DOHH2 (cell line): ENCODE results near the gene COPS7A.

Experiments
- H3F3A ChIP-seq: fragments of 200-600 bp; sonication (generic), shearing (Covaris generic); 2 replicates; pipeline ENCODE4 v1.6.0; 2016; ENCODE audit warnings: antibody characterized with exemption, mild to moderate bottlenecking; ENCODE audit not compliant: control insufficient read depth, insufficient read depth
- H3K27ac ChIP-seq: fragments of 200-600 bp; sonication (generic); 2 replicates; pipeline ENCODE4 v1.5.1; 2014; ENCODE audit warnings: low read depth, mild to moderate bottlenecking, low read length, moderate library complexity
- H3K27me3 ChIP-seq: fragments of 200-600 bp; sonication (generic); 2 replicates; pipeline ENCODE4 v1.6.1; 2014; ENCODE audit warnings: mild to moderate bottlenecking, low read length, mixed read lengths; ENCODE audit not compliant: control insufficient read depth
- H3K36me3 ChIP-seq: fragments of 200-600 bp; sonication (generic); 2 replicates; pipeline ENCODE4 v1.6.1; 2014; ENCODE audit warnings: mild to moderate bottlenecking, low read length, moderate library complexity, mixed read lengths; ENCODE audit not compliant: control insufficient read depth
- H3K4me1 ChIP-seq: fragments of 200-600 bp; sonication (generic); 2 replicates; pipeline ENCODE4 v1.6.1; 2014; ENCODE audit warnings: mild to moderate bottlenecking, low read length, mixed read lengths; ENCODE audit not compliant: control insufficient read depth
- H3K4me2 ChIP-seq: fragments of 200-600 bp; sonication (generic); 2 replicates; pipeline ENCODE4 v1.6.0; 2014; ENCODE audit warnings: mild to moderate bottlenecking, low read length, moderate library complexity
- H3K4me3 ChIP-seq: fragments of 200-600 bp; sonication (generic); 2 replicates; pipeline ENCODE4 v1.5.1; 2014; ENCODE audit warnings: mild to moderate bottlenecking, low read length, mixed read lengths
- H3K79me2 ChIP-seq: fragments of 200-600 bp; sonication (generic); 2 replicates; pipeline ENCODE4 v1.6.1; 2014; ENCODE audit warnings: mild to moderate bottlenecking, low read length, mixed read lengths; ENCODE audit not compliant: control insufficient read depth
- H3K9me2 ChIP-seq: fragments of 200-600 bp; sonication (generic); replicated peaks from 2 replicates; pipeline ENCODE4 v1.6.1; 2014; ENCODE audit warnings: mild to moderate bottlenecking, low read length, mixed read lengths; ENCODE audit not compliant: control insufficient read depth
- H3K9me3 ChIP-seq: fragments of 200-600 bp; sonication (generic); 2 replicates; pipeline ENCODE4 v1.6.1; 2014; ENCODE audit warnings: antibody characterized with exemption, low read length, mixed read lengths; ENCODE audit not compliant: control insufficient read depth, insufficient read depth
- H4K20me1 ChIP-seq: fragments of 200-600 bp; sonication (generic); 2 replicates; pipeline ENCODE4 v1.6.0; 2014; ENCODE audit warnings: low read depth, mild to moderate bottlenecking, antibody characterized with exemption, low read length, moderate library complexity; ENCODE audit not compliant: control insufficient read depth, insufficient read depth
- EZH2phosphoT487 ChIP-seq: fragments of 200-600 bp; sonication (generic); IDR thresholded peaks from 2 replicates; pipeline ENCODE4 v1.6.1; 2017; ENCODE audit warnings: borderline replicate concordance, mild to moderate bottlenecking, antibody characterized with exemption, low read length, moderate library complexity, mixed read lengths
- TF ChIP-seq, protein P1 (sequence below): fragments of 200-600 bp; sonication (generic); IDR thresholded peaks from one replicate; pipeline ENCODE4 v1.5.1; 2014; ENCODE audit warnings: antibody characterized with exemption, mild to moderate bottlenecking, low read depth, low read length; ENCODE audit not compliant: poor library complexity, severe bottlenecking

Gene COPS7A

DNA sequence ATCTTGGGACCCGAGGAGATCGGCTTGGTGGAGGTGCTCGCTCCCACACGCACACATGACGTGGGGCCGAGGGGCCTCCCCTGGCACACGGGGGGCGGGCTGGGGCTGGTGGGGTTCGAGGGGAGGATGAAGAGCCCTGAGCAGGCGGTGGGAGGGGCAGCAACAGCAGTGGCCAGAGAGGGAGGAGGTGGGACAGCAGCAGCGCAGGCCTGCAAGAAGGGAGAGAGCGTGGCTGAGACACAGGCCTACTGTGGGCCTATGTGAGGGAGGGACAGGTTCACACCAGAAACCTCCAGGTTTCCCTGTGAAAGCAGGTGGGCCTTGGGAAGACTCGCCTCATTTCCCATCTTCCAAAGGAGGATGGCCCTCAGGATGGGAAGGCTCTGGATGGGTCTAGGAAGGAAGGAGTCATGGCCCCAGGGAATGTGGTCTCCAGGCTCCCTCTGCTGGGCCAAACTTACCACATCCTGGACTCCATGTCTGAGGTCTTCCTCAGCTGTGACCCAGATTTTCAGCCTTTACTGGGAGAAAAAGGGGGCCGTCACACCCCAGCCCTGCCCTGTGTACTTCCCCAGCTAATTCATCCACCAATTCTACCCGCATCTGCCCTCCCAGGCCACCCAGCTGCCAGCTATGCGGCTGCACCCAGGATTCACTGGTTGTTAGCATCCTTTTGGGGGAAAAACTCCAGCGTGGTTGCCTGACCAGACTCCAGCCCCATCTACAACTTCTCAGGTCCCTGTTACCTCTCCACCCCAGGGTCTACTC, 26.1 kb upstream of the COPS7A start:
- no peak for TF ChIP-seq EZH2phosphoT487
- TF ChIP-seq, protein P1, sequence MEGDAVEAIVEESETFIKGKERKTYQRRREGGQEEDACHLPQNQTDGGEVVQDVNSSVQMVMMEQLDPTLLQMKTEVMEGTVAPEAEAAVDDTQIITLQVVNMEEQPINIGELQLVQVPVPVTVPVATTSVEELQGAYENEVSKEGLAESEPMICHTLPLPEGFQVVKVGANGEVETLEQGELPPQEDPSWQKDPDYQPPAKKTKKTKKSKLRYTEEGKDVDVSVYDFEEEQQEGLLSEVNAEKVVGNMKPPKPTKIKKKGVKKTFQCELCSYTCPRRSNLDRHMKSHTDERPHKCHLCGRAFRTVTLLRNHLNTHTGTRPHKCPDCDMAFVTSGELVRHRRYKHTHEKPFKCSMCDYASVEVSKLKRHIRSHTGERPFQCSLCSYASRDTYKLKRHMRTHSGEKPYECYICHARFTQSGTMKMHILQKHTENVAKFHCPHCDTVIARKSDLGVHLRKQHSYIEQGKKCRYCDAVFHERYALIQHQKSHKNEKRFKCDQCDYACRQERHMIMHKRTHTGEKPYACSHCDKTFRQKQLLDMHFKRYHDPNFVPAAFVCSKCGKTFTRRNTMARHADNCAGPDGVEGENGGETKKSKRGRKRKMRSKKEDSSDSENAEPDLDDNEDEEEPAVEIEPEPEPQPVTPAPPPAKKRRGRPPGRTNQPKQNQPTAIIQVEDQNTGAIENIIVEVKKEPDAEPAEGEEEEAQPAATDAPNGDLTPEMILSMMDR, result peak; percentile 76
- peak overlapping the region; percentile 68 for H3K4me3 ChIP-seq
- H3K27me3 ChIP-seq, result peaks cover 15% of the 10 kb centered on the region
- H3F3A ChIP-seq, result peaks cover 28% of the 10 kb centered on the region
- no peaks in the 10 kb centered on the region for H3K9me3 ChIP-seq
- H3K4me2 ChIP-seq, result peak overlapping the region; percentile 98
- H4K20me1 ChIP-seq, result no peaks in the 10 kb centered on the region
- H3K36me3 ChIP-seq, result peaks cover 10% of the 10 kb centered on the region; the same call in 1 of the 2 replicates
- H3K79me2 ChIP-seq, result 0 out of 2 replicates have a peak, but pooled peaks cover 3% of the 10 kb centered on the region
- H3K4me1 ChIP-seq, result peaks cover 70% of the 10 kb centered on the region
- no peaks in the 10 kb centered on the region for H3K9me2 ChIP-seq
- H3K27ac ChIP-seq, result peak overlapping the region; percentile 96

DNA sequence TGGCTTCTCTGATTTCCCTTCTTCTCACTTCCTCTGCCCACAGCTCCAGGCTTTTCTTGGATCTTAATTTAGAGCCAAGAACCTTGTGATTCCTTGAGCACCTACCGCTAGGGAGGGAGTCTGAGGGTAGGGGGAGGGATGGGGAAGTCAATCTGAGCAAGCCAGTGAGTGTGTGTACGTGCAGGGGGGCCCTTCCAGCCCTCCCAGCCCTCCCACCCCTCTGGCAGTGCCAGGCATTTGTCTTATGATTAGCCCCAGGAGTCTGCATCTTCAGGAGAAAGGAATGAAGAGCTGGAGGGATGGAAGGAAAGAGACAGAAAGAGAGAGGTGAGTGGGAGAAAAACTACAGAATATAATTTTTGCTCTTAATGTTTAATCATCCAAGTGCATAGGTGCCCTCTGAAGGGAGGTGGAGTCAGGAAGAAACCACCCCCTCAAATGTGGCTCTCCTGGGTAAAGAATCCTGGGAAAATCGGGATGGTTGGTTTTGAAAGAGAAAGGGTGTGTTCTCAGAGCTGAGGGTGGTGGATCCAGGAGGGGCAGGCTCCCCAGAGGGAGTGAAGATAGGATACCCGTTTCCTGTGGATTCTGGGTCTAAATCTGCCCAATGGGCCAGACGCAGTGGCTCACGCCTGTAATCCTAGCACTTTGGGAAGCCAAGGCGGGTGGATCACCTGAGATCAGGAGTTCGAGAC, 25.3 kb upstream of the COPS7A start:
- Histone ChIP-seq H3K79me2 (0 out of 2 replicates have a peak, but pooled peaks cover 3% of the 10 kb centered on the region), H3K27me3 (peaks cover 17% of the 10 kb centered on the region), H3K4me3 (peak overlapping the region; percentile 68), H3K9me3 (no peaks in the 10 kb centered on the region), H3K9me2 (no peaks in the 10 kb centered on the region), H4K20me1 (no peaks in the 10 kb centered on the region), H3K4me1 (peaks cover 68% of the 10 kb centered on the region), H3K27ac (peak overlapping the region; percentile 96), H3K4me2 (peak overlapping the region; percentile 98), H3F3A (peaks cover 28% of the 10 kb centered on the region), H3K36me3 (peaks cover 10% of the 10 kb centered on the region; the same call in 1 of the 2 replicates)
- TF ChIP-seq, protein P1, result no peak
- TF ChIP-seq EZH2phosphoT487, result no peak

DNA sequence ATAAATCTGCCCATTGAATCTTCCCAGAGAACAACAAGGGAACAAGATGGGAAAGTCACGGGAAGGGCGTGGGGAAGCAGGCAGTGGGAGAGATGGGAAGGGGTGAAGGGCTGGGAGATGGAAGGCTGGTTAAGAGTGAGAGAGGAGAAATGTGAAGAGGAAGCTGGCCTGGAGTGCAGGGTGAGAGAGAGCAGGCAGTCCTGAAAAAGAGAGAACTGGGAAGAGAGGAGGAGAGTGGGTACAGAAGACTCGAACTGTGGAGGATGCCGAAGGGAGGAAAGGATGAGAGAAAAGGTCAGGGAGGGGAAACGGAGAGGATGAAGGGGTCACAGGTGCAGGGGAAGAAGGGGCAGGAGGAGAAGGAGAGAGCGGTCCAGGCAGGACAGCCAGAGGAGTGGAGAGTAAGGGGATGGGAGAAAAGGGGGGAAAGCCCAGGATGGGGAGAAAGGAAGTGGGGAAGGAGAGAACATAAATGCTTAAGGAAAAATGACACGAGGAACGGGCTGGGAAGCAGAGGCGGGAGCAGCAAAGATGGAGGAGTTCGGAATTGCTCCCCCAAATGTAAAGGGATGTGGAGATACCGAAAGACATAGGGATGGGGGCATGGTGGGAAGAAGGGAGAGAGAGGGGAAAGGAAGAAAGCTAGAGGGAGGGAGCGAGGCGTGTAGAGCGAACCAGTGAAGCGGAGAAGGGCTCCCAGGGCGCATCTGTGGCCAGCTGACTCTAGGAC, 24.4 kb upstream of the COPS7A start:
- Histone ChIP-seq H3K9me3 (no peaks in the 10 kb centered on the region), H4K20me1 (no peaks in the 10 kb centered on the region), H3K36me3 (peaks cover 7% of the 10 kb centered on the region; the same call in 1 of the 2 replicates), H3K4me3 (peak overlapping the region; percentile 77), H3K79me2 (0 out of 2 replicates have a peak, but pooled peaks cover 3% of the 10 kb centered on the region), H3F3A (peaks cover 28% of the 10 kb centered on the region), H3K27ac (peak overlapping the region; percentile 96), H3K27me3 (peaks cover 20% of the 10 kb centered on the region), H3K4me1 (peaks cover 73% of the 10 kb centered on the region), H3K9me2 (no peaks in the 10 kb centered on the region), H3K4me2 (peak overlapping the region; percentile 98)
- TF ChIP-seq, protein P1, result no peak
- TF ChIP-seq EZH2phosphoT487, result no peak
